GM18511 (cell line): ENCODE results near the gene NYAP2.

Experiments
- ATAC-seq: cut with Tn5 transposase; IDR thresholded peaks from one replicate; pipeline ENCODE4 v1.9.1; 2021; ENCODE audit warnings: mild to moderate bottlenecking, moderate library complexity; ENCODE audit not compliant: unreplicated experiment

Gene NYAP2

GRCh38 chr2:225694664-225695063, 295.2 kb downstream of the NYAP2 start:
- no peak for ATAC-seq

DNA sequence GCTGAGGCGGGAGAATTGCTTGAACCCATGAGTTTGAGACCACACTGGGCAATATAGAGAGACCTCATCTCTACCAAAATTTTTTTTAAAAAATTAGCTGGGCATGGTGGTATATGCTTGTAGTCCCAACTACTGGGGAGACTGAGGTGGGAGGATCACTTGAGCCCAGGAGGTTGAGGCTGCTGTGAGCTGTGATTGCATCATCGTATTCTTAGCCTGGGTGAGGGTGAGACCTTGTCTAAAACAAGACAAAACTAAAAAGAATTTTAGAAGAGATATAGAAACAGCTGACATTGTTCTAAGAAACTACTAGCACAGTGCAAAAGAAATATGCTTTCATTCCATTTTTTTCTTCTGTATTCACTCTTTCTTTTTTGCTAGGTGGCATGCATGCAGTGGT, 298.4 kb downstream of the NYAP2 start:
- no peak for ATAC-seq
